Measurements from ENCODE around the gene UGT1A4.

UGT1A4 gene

GRCh38 chr2:233821709-233822100 lies 103.2 kb downstream of the UGT1A4 start:
- H3K4me3 ChIP-seq = no peak overlapping the region
- no peak overlapping the region for H3K27ac ChIP-seq
- TF ChIP-seq CTCF (IDR thresholded peaks at IDR 0.05) = no peak
- DNase-seq (ENCODE audit: low spot score) = no peak

GRCh38 chr2:233822101-233822771 lies 103.7 kb downstream of the UGT1A4 start:
- TF ChIP-seq CTCF (IDR thresholded peaks at IDR 0.05) = no peak
- Histone ChIP-seq H3K27ac (no peak overlapping the region), H3K4me3 (no peak overlapping the region)
- peak; percentile 68 for DNase-seq (ENCODE audit: low spot score)
